GM18868 (cell line): ENCODE measurements around the gene ADGRG6.
A peak's percentile ranks its signal among the peaks of the same experiment; 100 is the strongest.
"Not testable (repeated sequence)": the region's sequence is repeated elsewhere in the genome, so short reads cannot be mapped to it uniquely, and the experiment has no call there.

ENCODE experiments used
- ATAC-seq: cut with Tn5 transposase; IDR thresholded peaks from one replicate; pipeline ENCODE4 v1.9.1; 2021; ENCODE audit warnings: mild to moderate bottlenecking, moderate library complexity; ENCODE audit not compliant: unreplicated experiment

Gene ADGRG6

GRCh38 chr6:142301651-142302391 lies at the start of gene ADGRG6:
ADGRG6 (plus strand) TSS chr6:142302007; CDS start chr6:142302330, 323 bp downstream.
- ATAC-seq, result peak; percentile 77

DNA sequence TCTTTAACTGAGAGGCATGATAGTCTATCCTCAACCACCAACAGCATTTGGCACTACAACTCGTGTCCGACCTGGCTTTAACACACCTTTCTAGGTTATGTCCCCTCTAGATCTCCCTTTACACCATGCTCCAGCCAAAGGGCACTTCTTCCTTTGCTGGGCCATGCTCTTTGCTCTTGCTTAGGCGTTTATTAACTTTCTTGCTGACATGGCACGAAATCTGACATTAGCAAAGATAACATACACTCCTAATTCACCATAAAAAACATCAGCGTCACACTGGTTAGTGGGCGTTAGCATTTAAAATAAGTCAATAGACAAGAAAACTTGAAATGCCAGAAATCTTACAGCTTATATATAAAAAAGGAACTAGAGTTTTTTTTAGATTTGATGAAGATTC lies 47.3 kb upstream of the ADGRG6 start:
- ATAC-seq, result no peak

DNA sequence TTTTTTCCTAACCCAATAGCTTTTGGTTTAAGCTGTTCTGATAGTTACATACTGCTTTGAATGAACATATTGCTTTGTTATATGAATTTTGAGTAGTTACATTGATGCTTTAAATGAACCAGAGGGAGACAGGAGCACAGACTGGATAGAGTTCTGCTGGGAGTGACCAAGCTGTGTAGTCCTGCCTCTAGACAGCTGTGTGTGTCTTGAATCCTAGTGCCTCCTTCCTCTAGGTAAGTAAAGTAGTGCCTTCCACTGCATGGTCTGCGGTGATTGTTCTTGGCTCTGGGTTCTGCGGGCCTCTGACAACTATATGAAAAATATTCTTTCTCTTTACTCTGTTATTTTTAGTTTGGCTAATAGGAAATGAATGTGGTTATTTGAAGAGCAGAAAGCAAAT lies 46.0 kb upstream of the ADGRG6 start:
- no peak for ATAC-seq

DNA sequence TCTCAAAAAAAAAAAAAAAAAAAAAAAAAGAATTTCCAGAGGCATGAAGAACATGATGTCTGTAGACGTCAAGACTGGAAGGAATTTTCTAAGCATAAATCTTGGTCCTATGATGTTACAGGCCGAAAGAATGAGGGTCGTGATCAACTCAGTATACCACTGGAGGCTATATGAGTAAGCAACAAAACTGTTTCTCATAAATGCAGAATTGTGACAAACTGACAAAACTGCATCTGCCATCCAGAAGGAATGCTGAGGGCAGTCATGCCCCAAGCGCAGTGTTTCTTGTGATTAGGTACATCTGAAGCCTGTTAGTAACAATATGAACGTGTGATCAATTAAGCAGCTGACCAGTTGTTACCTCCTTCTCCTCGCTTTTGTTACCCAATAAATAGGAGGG lies 43.5 kb upstream of the ADGRG6 start:
- ATAC-seq, result no peak

GRCh38 chr6:142258757-142259156 lies 43.0 kb upstream of the ADGRG6 start:
- no peak for ATAC-seq

DNA sequence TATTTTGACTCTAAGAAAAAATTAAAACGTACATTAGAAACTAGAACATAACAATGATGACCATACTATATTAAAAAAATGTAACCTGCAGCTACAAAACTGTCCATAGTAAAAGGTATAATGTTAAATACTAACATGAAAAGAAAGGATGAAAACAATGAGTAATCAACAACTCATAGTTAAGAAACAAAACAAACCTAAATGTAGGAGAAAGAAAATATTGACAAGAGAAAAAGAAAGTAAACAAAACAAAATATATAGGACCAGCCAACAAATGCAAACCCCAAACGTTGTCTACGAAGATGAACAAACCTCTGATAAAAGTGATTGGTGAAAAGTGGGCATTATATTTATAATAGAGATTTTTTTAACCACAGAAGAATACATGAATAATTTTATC lies 41.1 kb upstream of the ADGRG6 start:
- ATAC-seq, result no peak

DNA sequence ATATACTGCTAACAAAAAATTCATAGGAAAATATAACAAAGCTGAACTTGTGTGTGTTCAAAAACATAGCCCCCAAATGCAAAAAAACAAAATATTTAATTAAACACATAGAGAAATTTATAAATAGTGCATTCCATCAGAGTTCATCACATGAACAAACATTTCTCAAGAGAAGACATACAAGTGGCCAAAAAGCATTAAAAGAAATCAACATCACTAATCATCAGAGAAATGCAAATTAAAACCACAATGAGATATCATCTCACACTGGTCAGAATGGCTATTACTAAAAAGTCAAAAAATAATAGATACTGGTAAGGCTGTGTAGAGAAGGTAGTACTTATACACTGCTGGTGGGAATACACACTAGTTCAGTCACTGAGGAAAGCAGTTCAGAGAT lies 39.6 kb upstream of the ADGRG6 start:
- no peak for ATAC-seq

- ATAC-seq, result no peak
Measured at GRCh38 chr6:142265476-142265875, 36.3 kb upstream of the ADGRG6 start.

- ATAC-seq, result no peak
Measured at GRCh38 chr6:142266060-142266459, 35.7 kb upstream of the ADGRG6 start.

- ATAC-seq, result no peak
Measured at GRCh38 chr6:142271476-142271875, 30.3 kb upstream of the ADGRG6 start.

GRCh38 chr6:142274656-142275055 lies 27.2 kb upstream of the ADGRG6 start:
- ATAC-seq, result no peak

DNA sequence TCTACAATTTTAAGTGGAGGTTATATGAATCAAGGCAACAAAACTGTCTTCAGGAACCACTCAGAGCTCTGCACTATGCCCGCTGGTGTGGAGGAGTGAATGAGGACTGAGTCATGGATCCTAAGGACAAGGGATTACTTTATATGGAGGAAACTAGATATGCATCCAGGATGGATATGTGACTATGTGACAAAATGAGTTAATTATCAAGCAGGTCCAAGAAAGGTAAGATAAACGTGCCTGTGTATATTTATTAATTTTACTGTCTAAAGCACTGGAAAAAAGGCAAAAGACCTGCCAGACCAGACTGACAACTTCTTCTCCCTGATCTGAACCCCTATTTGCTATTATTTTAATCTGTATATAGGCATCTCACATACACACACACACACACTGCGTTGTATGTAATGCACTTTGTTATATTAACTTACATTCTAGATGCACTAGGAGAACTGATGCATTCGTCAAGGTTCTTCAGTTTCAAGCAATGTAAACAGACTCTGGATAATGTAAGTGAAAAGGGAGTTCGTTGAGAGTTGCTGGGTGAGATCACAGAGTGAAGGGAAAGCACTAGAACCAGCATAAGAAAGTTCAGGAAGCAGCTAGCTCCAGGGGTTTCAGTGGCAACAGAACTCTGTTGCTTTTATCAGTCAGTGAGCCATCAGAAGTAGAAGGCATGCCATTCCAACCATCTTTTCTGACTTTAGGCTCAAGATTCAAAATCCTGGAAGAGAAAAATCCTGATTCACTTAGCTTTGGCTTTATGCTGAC lies 26.4 kb upstream of the ADGRG6 start:
- ATAC-seq, result no peak

- no peak for ATAC-seq
Measured at GRCh38 chr6:142276256-142276655, 25.6 kb upstream of the ADGRG6 start.

- no peak for ATAC-seq
Measured at GRCh38 chr6:142279350-142280180, 22.2 kb upstream of the ADGRG6 start.

DNA sequence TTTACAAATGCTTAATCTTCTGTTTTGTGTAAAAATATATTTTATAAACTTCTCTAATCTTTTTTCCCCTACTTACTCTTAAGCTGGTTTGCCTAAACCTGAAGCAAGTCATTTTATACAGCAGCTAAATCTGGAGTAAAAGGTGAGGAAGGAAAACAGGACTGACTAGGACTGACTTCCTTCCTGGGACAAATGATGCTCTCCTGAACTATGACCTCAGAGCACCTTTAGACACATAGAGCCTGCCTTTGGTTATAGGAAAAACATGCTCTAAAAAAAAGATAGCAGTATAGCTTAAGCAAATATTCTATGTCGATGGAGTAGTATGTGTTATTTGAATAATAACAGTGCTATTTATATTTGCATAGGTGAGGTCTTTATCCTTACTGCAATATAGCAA lies 21.5 kb upstream of the ADGRG6 start:
- ATAC-seq, result no peak

DNA sequence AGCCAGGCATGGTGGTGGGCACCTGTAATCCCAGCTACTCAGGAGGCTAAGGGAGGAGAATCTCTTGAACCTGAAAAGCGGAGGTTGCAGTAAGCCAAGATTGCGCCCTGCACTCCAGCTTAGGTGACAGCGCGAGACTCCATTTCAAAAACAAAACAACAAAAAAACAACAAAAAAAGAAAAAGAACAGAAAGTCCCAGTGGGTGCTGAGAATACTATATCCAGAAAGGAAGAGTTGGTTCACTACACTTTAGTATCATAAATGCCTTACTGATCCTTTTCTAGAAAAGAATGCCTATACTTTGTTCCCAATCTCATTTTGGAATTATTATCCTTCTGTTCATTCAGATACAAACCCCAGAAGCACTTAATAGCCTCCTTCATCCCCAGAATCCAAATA lies 20.9 kb upstream of the ADGRG6 start:
- no peak for ATAC-seq

DNA sequence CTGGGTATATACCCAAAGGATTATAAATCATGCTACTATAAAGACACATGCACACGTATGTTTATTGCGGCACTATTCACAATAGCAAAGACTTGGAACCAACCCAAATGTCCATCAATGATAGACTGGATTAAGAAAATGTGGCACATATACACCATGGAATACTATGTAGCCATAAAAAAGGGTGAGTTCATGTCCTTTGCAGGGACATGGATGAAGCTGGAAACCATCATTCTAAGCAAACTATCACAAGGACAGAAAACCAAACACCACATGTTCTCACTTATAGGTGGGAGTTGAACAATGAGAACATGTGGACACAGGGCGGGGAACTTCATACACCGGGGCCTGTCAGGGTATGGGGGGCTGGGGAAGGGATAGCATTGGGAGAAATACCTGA lies 18.7 kb upstream of the ADGRG6 start:
- ATAC-seq, result not testable (repeated sequence)

DNA sequence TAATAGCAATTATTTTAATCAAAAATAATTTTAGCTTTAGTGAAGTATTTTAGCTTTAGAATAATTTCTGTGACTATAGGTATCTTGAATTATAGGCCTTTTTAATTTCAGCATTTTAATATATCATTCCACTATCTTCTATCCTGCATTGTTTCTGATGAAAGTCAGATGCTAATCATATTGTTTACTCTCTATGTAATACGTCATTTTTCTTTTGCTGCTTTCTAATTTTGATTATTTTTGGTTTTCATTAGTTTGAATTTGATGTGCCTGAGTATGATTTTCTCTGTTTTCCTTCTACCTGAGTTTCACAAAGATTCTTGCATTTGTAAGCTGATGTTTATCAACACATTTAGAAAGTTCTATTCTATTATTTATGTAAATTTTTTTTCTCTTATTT lies 17.4 kb upstream of the ADGRG6 start:
- ATAC-seq, result no peak

GRCh38 chr6:142285235-142286087 lies 16.3 kb upstream of the ADGRG6 start:
- no peak for ATAC-seq

- no peak for ATAC-seq
Measured at GRCh38 chr6:142286088-142286409, 15.8 kb upstream of the ADGRG6 start.

- ATAC-seq, result no peak
Measured at GRCh38 chr6:142289687-142290086, 12.1 kb upstream of the ADGRG6 start.
